ENCODE data around the gene CCDC188. TPM values are rescaled to one million over a fixed set of nuclear protein-coding genes. Genes with fewer than 3 reads are reported as not detected.

CCDC188 gene
- polyA plus RNA-seq, 1 donor (not counting 4 experiments of a cell fraction or from before 2014, with no cell fraction given), result not detected

GRCh38 chr22:20185750-20186149 is 34.9 kb upstream of the CCDC188 start:
- H4K20me1 ChIP-seq (ENCODE audit: control insufficient read depth, extremely low read depth, insufficient read depth, low read length), result no peaks in the 10 kb centered on the region
- H3K27me3 ChIP-seq (ENCODE audit: control insufficient read depth, extremely low read depth, insufficient read depth, low read length), result no peaks in the 10 kb centered on the region
- H3K4me1 ChIP-seq (ENCODE audit: control insufficient read depth, extremely low read depth, insufficient read depth, low read length), result no peaks in the 10 kb centered on the region
- H3K9ac ChIP-seq (ENCODE audit: control insufficient read depth, extremely low read depth, insufficient read depth, low read length), result no peak overlapping the region
- no peak overlapping the region for H3K4me3 ChIP-seq (ENCODE audit: control insufficient read depth in 2 of 3, extremely low read depth in 1 of 3, insufficient read depth in 2 of 3, low read depth in 1 of 3, low read length in 3 of 3)
- no peaks in the 10 kb centered on the region for H3K9me3 ChIP-seq (ENCODE audit: control insufficient read depth, low read depth, low read length)
- no peaks in the 10 kb centered on the region for H3K36me3 ChIP-seq (ENCODE audit: control insufficient read depth in 2 of 2, extremely low read depth in 1 of 2, insufficient read depth in 2 of 2, low read length in 2 of 2)
- H3K79me2 ChIP-seq (ENCODE audit: control insufficient read depth, insufficient read depth, low read length), result no peaks in the 10 kb centered on the region
- no peak for DNase-seq (ENCODE audit: low read depth, low spot score)
- dilution Hi-C loops (cut with MboI; ENCODE audit: extremely low pct_ligation_motif_present, low sequenced_read_pairs), result no loop called here
- no peak for TF ChIP-seq EZH2 (IDR thresholded peaks at IDR 0.05; ENCODE audit: low read length)
- TF ChIP-seq, protein P1, sequence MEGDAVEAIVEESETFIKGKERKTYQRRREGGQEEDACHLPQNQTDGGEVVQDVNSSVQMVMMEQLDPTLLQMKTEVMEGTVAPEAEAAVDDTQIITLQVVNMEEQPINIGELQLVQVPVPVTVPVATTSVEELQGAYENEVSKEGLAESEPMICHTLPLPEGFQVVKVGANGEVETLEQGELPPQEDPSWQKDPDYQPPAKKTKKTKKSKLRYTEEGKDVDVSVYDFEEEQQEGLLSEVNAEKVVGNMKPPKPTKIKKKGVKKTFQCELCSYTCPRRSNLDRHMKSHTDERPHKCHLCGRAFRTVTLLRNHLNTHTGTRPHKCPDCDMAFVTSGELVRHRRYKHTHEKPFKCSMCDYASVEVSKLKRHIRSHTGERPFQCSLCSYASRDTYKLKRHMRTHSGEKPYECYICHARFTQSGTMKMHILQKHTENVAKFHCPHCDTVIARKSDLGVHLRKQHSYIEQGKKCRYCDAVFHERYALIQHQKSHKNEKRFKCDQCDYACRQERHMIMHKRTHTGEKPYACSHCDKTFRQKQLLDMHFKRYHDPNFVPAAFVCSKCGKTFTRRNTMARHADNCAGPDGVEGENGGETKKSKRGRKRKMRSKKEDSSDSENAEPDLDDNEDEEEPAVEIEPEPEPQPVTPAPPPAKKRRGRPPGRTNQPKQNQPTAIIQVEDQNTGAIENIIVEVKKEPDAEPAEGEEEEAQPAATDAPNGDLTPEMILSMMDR (optimal IDR thresholded peaks at IDR 0.05 in 1 of 3, IDR thresholded peaks at IDR 0.05 in 1 of 3, conservative IDR thresholded peaks at IDR 0.05 in 1 of 3; ENCODE audit: extremely low read depth in 1 of 3, insufficient read depth in 2 of 3, low read length in 3 of 3), result no peak
- H3K27ac ChIP-seq (ENCODE audit: control insufficient read depth, insufficient read depth, low read length), result no peak overlapping the region
- FAIRE-seq, result no peak
- no peak overlapping the region for H2AFZ ChIP-seq (ENCODE audit: control insufficient read depth, low read length)
- H3K9me1 ChIP-seq (ENCODE audit: control insufficient read depth, extremely low read depth, insufficient read depth, low read length), result no peaks in the 10 kb centered on the region
- H3K4me2 ChIP-seq (ENCODE audit: control insufficient read depth, extremely low read depth, insufficient read depth, low read depth, low read length), result no peak overlapping the region

DNA sequence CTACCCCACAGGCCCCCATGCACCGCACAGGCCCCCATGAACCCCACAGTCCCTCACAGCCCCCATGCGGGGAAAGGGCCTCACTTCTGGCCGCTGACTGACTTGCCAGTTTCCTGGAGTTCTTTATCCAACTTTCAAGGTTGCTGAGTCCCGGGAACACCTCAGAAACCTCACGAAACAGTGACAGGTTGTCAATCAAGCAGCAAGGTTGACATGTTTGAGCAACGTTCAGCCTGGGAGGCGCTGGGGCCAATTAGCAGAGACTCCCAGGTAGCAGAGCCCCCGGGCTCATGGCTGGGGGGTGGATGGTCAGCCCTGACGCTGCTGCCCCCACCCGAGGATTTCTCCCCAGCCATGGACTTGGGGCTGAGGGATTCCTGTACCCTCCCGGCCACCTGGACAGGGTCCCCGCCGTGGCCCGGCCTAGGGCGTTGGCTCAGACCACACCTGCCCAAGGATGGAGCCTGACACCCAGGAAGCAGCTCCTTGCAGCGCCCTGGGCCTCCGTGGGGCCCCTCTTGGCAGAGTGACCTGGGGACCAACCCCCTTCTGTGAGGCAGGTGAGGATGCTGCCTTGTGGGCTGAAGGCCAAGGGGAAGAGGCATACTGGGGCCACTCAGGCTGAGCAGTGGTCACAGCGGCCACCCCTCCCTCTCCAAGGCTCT is 33.8 kb upstream of the CCDC188 start:
- H3K36me3 ChIP-seq (ENCODE audit: control insufficient read depth in 2 of 2, extremely low read depth in 1 of 2, insufficient read depth in 2 of 2, low read length in 2 of 2), result no peaks in the 10 kb centered on the region
- no peak overlapping the region for H3K27ac ChIP-seq (ENCODE audit: control insufficient read depth, insufficient read depth, low read length)
- H3K9me1 ChIP-seq (ENCODE audit: control insufficient read depth, extremely low read depth, insufficient read depth, low read length), result no peaks in the 10 kb centered on the region
- dilution Hi-C loops (cut with MboI; ENCODE audit: extremely low pct_ligation_motif_present, low sequenced_read_pairs), result no loop called here
- no peak overlapping the region for H2AFZ ChIP-seq (ENCODE audit: control insufficient read depth, low read length)
- H3K9me3 ChIP-seq (ENCODE audit: control insufficient read depth, low read depth, low read length), result no peaks in the 10 kb centered on the region
- no peak for DNase-seq (ENCODE audit: low read depth, low spot score)
- no peaks in the 10 kb centered on the region for H3K4me1 ChIP-seq (ENCODE audit: control insufficient read depth, extremely low read depth, insufficient read depth, low read length)
- no peaks in the 10 kb centered on the region for H4K20me1 ChIP-seq (ENCODE audit: control insufficient read depth, extremely low read depth, insufficient read depth, low read length)
- no peaks in the 10 kb centered on the region for H3K79me2 ChIP-seq (ENCODE audit: control insufficient read depth, insufficient read depth, low read length)
- TF ChIP-seq, protein P1 (optimal IDR thresholded peaks at IDR 0.05 in 1 of 3, IDR thresholded peaks at IDR 0.05 in 1 of 3, conservative IDR thresholded peaks at IDR 0.05 in 1 of 3; ENCODE audit: extremely low read depth in 1 of 3, insufficient read depth in 2 of 3, low read length in 3 of 3), result no peak
- no peak for TF ChIP-seq EZH2 (IDR thresholded peaks at IDR 0.05; ENCODE audit: low read length)
- no peak overlapping the region for H3K4me2 ChIP-seq (ENCODE audit: control insufficient read depth, extremely low read depth, insufficient read depth, low read depth, low read length)
- no peak overlapping the region for H3K4me3 ChIP-seq (ENCODE audit: control insufficient read depth in 2 of 3, extremely low read depth in 1 of 3, insufficient read depth in 2 of 3, low read depth in 1 of 3, low read length in 3 of 3)
- no peak for FAIRE-seq
- H3K9ac ChIP-seq (ENCODE audit: control insufficient read depth, extremely low read depth, insufficient read depth, low read length), result no peak overlapping the region
- no peaks in the 10 kb centered on the region for H3K27me3 ChIP-seq (ENCODE audit: control insufficient read depth, extremely low read depth, insufficient read depth, low read length)

All from keratinocyte (primary cell).